GM13977 (cell line): ENCODE measurements around the gene SLC44A3.

ENCODE experiments used
- DNase-seq: peaks from one replicate; pipeline ENCODE4 v3.0.0; 2012; ENCODE audit warnings: low spot score
- CTCF ChIP-seq: IDR thresholded peaks from 2 replicates; pipeline ENCODE4 v1.5.1; 2012; ENCODE audit warnings: mild to moderate bottlenecking, control low read depth; ENCODE audit not compliant: insufficient read depth; ENCODE audit errors: extremely low read depth, missing control alignments
- in situ Hi-C: fragments of 300-500 bp; cut with MboI; formaldehyde crosslinking; loops from one replicate; pipeline ENCODE4 v1.12.0; 2022; ENCODE audit warnings: low sequenced_read_pairs, low pct_unique_long_range_greater_than_20kb, mixed read lengths, inconsistent platforms; ENCODE audit not compliant: unreplicated experiment

SLC44A3 gene

GRCh38 chr1:94790670-94791069 is 29.5 kb upstream of the SLC44A3 start:
- DNase-seq, result no peak
- TF ChIP-seq CTCF, result no peak
- in situ Hi-C loops, result no loop called here

DNA sequence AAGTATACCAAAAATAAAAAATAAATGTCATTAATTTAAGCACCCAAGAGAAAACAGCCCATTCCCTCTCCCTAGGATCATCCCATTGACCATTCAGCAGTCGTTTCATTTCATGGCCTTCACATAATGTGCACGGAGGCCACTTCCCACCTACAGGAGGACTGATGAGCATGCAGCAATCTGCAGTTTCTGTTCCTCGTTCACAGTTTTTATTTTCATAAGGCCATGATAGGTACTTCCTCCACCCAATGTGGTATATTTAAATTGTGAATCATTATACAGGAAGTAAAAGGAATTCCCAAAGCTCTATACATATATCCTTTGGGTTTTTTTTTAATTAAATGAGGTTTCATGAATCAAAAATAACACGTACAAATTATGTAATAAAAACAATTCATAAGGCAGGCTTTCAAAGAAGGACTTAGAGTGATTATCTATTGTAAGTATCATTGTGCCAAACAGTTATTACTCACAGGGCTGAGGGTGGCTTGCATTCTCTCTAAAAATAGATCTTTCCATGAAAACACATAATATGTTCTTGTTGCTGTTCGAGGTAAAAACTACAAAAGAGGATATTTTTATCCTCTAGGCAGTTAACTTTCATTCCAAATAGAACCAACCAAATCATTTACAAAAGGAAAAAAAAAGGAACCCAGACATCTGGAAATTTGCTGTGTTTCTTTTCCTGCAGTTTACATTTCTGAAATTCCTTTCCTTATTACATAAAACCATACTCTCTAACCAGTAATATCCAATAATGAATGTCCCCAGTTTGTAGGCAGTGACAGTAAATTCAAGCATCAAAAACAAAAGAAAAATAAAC is 27.5 kb upstream of the SLC44A3 start:
- no peak for TF ChIP-seq CTCF
- peak; percentile 51 for DNase-seq
- in situ Hi-C loops, result no loop called here

- DNase-seq, result no peak
- TF ChIP-seq CTCF, result no peak
- in situ Hi-C loops, result no loop called here
Measured at GRCh38 chr1:94793296-94793656, 26.9 kb upstream of the SLC44A3 start.

DNA sequence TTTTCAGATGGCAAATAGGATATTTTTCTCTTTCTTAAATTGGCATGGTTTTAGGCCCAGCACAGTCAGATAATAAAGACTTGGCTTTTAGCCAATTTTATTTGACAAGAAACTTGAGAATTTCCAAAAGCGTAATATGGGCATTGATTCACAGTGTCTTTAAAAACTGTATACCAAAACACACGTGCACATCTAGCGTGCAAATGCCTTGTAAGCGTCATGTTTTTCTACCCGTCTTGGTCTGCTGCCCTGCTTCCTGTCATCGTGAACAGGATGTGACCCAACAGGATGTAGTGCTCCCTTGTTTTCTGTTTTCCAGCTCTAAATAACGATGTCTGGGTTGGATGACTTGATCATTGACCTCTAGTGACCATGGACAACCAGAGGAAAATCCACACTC is 24.7 kb upstream of the SLC44A3 start:
- TF ChIP-seq CTCF, result no peak
- no peak for DNase-seq
- in situ Hi-C loops, result no loop called here

- in situ Hi-C loops, result no loop called here
- no peak for DNase-seq
- TF ChIP-seq CTCF, result no peak
Measured at GRCh38 chr1:94796266-94796665, 23.9 kb upstream of the SLC44A3 start.

- in situ Hi-C loops, result no loop called here
- no peak for TF ChIP-seq CTCF
- no peak for DNase-seq
Measured at GRCh38 chr1:94797291-94797690, 22.9 kb upstream of the SLC44A3 start.
